Measurements from ENCODE around the gene RNF144A. TPM values are rescaled to one million over a fixed set of nuclear protein-coding genes. Genes with fewer than 3 reads are reported as not detected.

Gene RNF144A
- total and polyA plus RNA-seq, 11 donors: 3.5 to 27.2 (median 11.9) TPM

DNA sequence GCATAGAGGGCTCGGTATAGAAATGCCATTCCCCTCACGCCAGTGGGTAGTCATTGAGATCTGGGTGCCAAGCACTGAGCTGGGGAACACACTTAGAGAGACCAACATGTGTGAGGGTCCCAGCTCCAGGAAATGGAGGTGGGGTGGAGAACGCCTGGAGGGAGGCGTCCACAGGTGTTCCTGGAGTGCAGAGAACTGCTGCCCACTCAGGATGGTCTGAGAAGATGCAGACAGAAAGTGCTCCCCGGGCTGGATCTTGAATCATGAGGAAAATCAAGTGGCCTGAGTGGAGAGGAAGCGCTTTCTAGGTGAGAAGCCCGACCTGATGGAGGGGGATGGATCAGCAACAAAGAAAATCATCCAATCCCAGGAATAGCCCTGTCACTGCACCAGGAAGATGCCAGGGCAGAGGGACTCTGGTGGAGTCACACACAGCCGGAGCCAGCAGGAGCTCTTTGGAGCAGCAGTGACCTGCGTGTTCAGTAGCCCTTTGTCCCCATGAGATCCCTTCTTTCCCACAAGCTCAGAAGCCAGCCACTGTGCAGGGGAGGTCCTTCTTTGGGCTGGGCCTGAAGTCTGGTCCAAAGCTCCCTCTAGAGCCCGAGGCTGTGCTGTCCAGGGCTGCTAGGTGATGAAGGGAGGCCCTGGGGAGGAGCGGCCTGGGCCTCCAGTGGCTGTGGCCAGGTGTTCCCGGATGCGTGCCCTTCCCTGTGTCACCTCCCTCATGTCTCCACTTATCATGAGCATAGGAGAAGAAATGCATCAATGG lies 112.3 kb downstream of the RNF144A start:
- WGBS, 4 donors: 64 to 82% (median 73%) methylated on average over 12 to 13 of the region's 13 CpGs
- Histone ChIP-seq H3K27me3 (no peaks in the 10 kb centered on the region), H3K4me3 (no peak overlapping the region), H3K9me3 (no peaks in the 10 kb centered on the region), H3K27ac (peak overlapping the region; percentile 29 to 81 (median 62)), H3K36me3 (peaks cover 0 to 57% (median 32%) of the 10 kb centered on the region in 9 donors), H3K4me1 (peaks cover 4 to 63% (median 37%) of the 10 kb centered on the region in 12 donors)
- intact Hi-C loops (cut with DNase I): loop anchor here in 8 of 10 donors (2.0 to 5.0 kb wide), 2 partner anchors 112 to 113 kb away; partner anchors contain the start of gene RNF144A (in 8 of the 8)
- DNase-seq (peak in 3 of 5 donors; percentile 49 to 68 (median 51)), ATAC-seq (peak; percentile 53 to 71 (median 60))
- TF ChIP-seq, protein P1, sequence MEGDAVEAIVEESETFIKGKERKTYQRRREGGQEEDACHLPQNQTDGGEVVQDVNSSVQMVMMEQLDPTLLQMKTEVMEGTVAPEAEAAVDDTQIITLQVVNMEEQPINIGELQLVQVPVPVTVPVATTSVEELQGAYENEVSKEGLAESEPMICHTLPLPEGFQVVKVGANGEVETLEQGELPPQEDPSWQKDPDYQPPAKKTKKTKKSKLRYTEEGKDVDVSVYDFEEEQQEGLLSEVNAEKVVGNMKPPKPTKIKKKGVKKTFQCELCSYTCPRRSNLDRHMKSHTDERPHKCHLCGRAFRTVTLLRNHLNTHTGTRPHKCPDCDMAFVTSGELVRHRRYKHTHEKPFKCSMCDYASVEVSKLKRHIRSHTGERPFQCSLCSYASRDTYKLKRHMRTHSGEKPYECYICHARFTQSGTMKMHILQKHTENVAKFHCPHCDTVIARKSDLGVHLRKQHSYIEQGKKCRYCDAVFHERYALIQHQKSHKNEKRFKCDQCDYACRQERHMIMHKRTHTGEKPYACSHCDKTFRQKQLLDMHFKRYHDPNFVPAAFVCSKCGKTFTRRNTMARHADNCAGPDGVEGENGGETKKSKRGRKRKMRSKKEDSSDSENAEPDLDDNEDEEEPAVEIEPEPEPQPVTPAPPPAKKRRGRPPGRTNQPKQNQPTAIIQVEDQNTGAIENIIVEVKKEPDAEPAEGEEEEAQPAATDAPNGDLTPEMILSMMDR (IDR thresholded peaks at IDR 0.05): peak in 11 of 12 donors; percentile 8 to 59 (median 41)
- no peak for TF ChIP-seq POLR2A (IDR thresholded peaks at IDR 0.05)

DNA sequence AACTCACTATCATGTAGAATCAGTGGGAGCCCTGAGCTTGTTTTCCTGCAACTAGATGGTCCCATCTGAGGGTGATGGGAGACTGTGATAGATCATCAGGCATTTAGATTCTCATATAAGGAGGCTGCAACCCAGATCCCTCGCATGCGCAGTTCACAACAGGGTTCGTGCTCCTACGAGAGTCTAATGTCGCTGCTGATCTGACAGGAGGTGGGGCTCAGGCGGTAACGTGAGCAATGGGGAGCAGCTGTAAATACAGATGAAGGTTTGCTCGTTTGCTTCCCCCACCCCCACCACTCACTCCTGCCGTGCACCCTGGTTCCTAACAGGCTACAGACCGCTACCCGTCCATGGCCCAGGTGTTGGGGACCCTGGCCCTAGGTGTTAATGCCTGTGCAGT lies 113.6 kb downstream of the RNF144A start:
- peaks cover 4 to 50% (median 32%) of the 10 kb centered on the region in 12 donors for H3K4me1 ChIP-seq
- 92 to 95% (median 93%) methylated on average over 11 of the region's 11 CpGs for WGBS, 4 donors
- intact Hi-C loops (cut with DNase I): loop anchor here in 2 of 10 donors (5.0 kb wide), 1 partner anchor 114 kb away; the partner anchor contains the start of gene RNF144A (in 2 of the 2)

DNA sequence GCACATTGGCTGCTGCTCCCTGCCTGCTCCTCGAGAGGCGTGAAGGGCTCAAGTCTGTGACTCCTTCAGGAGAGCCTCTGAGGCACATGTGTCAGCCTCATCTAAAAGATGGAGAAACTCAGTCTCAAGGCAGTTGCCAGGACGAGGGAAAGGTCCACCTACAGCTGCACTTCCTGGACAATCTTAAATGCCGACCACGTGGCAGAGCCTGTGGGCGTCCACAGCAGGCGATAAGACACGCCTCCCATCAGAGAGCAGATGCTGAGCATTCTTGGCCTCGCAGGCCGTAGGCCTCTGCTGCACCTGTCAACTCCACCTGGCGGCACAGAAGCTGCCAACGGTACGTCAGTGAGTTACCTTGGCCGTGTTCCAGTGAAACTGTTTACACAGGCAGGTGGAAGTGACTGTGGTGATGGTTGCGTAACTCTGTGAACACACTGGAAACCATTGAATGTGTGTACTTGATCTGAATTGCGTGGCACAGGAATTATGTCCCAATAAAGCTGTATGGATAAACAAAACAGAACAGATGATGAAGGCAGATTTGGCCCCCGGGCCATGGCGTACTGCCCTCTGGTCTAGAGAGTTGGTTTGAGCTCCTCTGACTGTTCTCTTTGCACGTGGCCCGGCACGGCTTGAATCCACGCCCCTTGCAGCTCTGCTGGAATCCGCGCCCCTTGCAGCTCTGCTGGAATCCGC lies 114.5 kb downstream of the RNF144A start:
- peak in 1 of 5 donors; percentile 54 for DNase-seq

More for the DNA sequence above, 113.6 kb downstream of the RNF144A start:
- H3K9me3 ChIP-seq: no peaks in the 10 kb centered on the region
- H3K27ac ChIP-seq: no peak overlapping the region
- no peak for ATAC-seq
- peaks cover 0 to 61% (median 33%) of the 10 kb centered on the region in 9 donors for H3K36me3 ChIP-seq
- no peaks in the 10 kb centered on the region for H3K27me3 ChIP-seq
- no peak for TF ChIP-seq POLR2A (IDR thresholded peaks at IDR 0.05)
- TF ChIP-seq, protein P1 (IDR thresholded peaks at IDR 0.05): no peak
- DNase-seq: no peak
- no peak overlapping the region for H3K4me3 ChIP-seq

More for the DNA sequence above, 114.5 kb downstream of the RNF144A start:
- no peak overlapping the region for H3K4me3 ChIP-seq
- WGBS, 4 donors: 72 to 78% (median 76%) methylated on average over 25 of the region's 25 CpGs
- H3K9me3 ChIP-seq: no peaks in the 10 kb centered on the region
- no peaks in the 10 kb centered on the region for H3K27me3 ChIP-seq
- ATAC-seq: peak in 2 of 4 donors; percentile 18 to 55
- no peak overlapping the region for H3K27ac ChIP-seq
- H3K4me1 ChIP-seq: peaks cover 0 to 42% (median 24%) of the 10 kb centered on the region in 12 donors
- TF ChIP-seq POLR2A (IDR thresholded peaks at IDR 0.05): no peak
- TF ChIP-seq, protein P1 (IDR thresholded peaks at IDR 0.05): no peak
- H3K36me3 ChIP-seq: peaks cover 0 to 68% (median 38%) of the 10 kb centered on the region in 9 donors
- intact Hi-C loops (cut with DNase I): loop anchor here in 2 of 10 donors (5.0 kb wide), 1 partner anchor 114 kb away; the partner anchor contains the start of gene RNF144A (in 2 of the 2)
